ENCODE measurements around the gene ACBD4.
"Not testable (repeated sequence)": the region's sequence is repeated elsewhere in the genome, so short reads cannot be mapped to it uniquely, and the experiment has no call there.

ACBD4 gene

DNA sequence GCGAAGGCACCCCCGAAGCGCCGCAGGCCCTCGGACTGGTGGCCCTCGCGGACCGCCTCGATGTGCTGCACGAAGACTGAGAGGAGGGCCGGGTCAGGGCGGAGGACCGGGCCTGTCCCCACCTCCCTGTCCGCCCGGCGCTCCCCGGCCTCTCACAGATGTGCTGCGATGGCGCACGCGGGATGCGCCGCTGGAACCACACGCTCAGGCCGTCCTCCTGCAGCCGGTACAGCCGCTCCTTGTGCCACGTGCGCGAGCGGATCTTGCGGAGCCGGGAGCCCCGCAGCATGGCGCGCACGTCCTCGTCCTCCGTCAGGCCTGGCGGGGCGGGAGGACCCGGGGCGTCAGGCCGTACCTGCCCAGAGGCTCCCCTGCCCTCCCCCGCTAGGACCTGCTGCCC, 14.4 kb upstream of the ACBD4 start:
- H3K9me2 ChIP-seq (replicated peaks; ENCODE audit: low read depth, low read length) = no peaks in the 10 kb centered on the region

DNA sequence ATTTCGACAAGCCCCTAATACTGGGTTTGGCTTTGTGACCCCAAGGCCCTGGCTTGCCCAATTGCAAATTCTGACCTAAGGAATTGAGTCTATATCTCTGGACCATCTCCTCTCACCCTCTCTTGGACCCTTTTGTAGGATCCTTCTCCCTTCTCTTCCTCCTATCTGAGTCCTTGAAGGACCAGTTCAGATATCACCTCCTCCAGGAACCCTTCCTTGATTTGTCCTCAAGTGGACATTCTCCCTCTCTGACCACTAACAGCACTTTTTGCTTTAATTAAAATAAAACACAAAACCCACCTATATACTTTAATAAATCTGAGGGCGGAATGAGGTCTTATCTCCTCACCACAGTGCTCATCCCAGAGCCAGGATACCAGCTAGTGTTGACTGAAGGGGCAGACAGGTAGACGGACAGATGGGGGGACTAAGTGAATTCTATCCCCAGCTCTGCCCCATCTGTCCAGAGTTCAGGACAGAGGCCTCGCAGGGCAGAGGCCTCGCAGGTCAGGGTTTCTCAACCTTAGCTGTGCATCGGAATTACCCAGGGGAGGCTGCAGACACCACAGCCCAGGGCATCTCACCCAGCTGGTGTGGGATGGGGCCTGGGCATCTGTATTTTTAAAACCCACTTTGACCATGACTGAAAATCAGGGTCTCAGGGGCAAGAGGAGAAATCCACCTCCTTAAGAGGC, 12.3 kb upstream of the ACBD4 start:
- TF ChIP-seq, protein P1, sequence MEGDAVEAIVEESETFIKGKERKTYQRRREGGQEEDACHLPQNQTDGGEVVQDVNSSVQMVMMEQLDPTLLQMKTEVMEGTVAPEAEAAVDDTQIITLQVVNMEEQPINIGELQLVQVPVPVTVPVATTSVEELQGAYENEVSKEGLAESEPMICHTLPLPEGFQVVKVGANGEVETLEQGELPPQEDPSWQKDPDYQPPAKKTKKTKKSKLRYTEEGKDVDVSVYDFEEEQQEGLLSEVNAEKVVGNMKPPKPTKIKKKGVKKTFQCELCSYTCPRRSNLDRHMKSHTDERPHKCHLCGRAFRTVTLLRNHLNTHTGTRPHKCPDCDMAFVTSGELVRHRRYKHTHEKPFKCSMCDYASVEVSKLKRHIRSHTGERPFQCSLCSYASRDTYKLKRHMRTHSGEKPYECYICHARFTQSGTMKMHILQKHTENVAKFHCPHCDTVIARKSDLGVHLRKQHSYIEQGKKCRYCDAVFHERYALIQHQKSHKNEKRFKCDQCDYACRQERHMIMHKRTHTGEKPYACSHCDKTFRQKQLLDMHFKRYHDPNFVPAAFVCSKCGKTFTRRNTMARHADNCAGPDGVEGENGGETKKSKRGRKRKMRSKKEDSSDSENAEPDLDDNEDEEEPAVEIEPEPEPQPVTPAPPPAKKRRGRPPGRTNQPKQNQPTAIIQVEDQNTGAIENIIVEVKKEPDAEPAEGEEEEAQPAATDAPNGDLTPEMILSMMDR (conservative IDR thresholded peaks at IDR 0.05; ENCODE audit: low read length) = no peak
- TF ChIP-seq EZH2phosphoT487 (IDR thresholded peaks at IDR 0.05; ENCODE audit: borderline replicate concordance) = no peak
- Histone ChIP-seq H3K27me3 (ENCODE audit: insufficient read depth, low read length, poor library complexity, severe bottlenecking) (no peaks in the 10 kb centered on the region), H3K9me3 (ENCODE audit: insufficient read depth, low read depth, low read length) (no peaks in the 10 kb centered on the region), H4K20me1 (ENCODE audit: insufficient read depth, low read length, poor library complexity, severe bottlenecking) (no peaks in the 10 kb centered on the region), H3K4me3 (ENCODE audit: low read length, poor library complexity, severe bottlenecking) (peak overlapping the region; percentile 47), H3K9ac (ENCODE audit: low read depth, low read length, poor library complexity, severe bottlenecking) (peak overlapping the region; percentile 50), H3K4me1 (ENCODE audit: insufficient read depth, low read length, poor library complexity, severe bottlenecking) (peaks cover 18% of the 10 kb centered on the region), H3K79me2 (ENCODE audit: insufficient read depth, low read length) (no peaks in the 10 kb centered on the region), H3F3A (ENCODE audit: low read depth) (no peaks in the 10 kb centered on the region), H3K9me2 (replicated peaks; ENCODE audit: low read depth, low read length) (no peaks in the 10 kb centered on the region), H3K4me2 (ENCODE audit: low read depth, low read length, poor library complexity, severe bottlenecking) (peak overlapping the region; percentile 73), H3K36me3 (ENCODE audit: insufficient read depth, low read length) (no peaks in the 10 kb centered on the region), H2AFZ (ENCODE audit: low read length) (no peak overlapping the region)

More for the DNA sequence above, 14.4 kb upstream of the ACBD4 start:
- TF ChIP-seq, protein P1 (conservative IDR thresholded peaks at IDR 0.05; ENCODE audit: low read length) = no peak
- no peak for TF ChIP-seq EZH2phosphoT487 (IDR thresholded peaks at IDR 0.05; ENCODE audit: borderline replicate concordance)
- Histone ChIP-seq H3K4me2 (ENCODE audit: low read depth, low read length, poor library complexity, severe bottlenecking) (no peak overlapping the region), H3K9ac (ENCODE audit: low read depth, low read length, poor library complexity, severe bottlenecking) (no peak overlapping the region), H3K4me3 (ENCODE audit: low read length, poor library complexity, severe bottlenecking) (no peak overlapping the region), H3K79me2 (ENCODE audit: insufficient read depth, low read length) (no peaks in the 10 kb centered on the region), H3K36me3 (ENCODE audit: insufficient read depth, low read length) (no peaks in the 10 kb centered on the region), H2AFZ (ENCODE audit: low read length) (no peak overlapping the region), H3K4me1 (ENCODE audit: insufficient read depth, low read length, poor library complexity, severe bottlenecking) (peaks cover 18% of the 10 kb centered on the region), H4K20me1 (ENCODE audit: insufficient read depth, low read length, poor library complexity, severe bottlenecking) (no peaks in the 10 kb centered on the region), H3K27me3 (ENCODE audit: insufficient read depth, low read length, poor library complexity, severe bottlenecking) (no peaks in the 10 kb centered on the region), H3K9me3 (ENCODE audit: insufficient read depth, low read depth, low read length) (no peaks in the 10 kb centered on the region), H3F3A (ENCODE audit: low read depth) (no peaks in the 10 kb centered on the region)

DNA sequence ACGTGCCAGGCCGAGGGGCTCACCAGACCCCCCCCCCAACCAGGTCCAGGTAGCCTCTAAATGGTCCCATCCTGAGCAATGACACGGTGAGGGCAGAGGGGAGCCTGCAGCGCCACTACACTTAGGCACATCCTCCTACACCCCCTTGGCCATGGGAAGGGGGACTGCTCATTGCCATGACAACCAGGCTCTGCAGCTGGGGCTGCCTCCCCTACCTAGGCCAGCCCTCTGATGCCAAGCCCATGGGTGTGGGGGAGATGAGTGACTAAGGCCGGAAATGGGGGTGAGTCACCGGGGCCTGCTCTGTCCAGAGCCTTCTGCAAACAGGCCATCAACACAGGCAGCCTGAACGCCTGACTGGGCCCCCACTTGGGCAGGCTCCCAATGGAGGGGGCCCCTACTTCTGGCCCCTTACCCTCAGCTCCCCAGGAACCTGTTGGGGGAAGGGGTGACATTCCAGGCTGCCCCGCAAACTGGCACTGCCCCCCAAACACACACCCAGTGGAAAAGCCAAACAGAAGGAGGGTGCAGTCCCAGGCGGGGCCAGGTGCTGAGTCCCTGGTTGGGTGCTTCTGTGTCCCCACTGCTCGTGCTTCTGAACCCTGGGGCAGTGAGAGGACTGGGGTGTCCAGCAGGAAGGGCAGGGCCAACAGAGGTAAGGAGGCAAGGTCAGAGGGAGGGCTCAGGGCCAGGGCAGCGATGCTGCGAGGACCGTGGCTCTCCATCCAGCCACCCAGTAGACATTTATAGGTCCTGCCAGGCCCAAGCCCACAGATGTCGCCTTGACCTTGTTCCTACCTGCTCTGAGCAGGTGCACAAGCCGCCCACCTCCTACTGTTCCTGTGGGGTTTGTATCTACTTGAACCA, 11.3 kb upstream of the ACBD4 start:
- Histone ChIP-seq H4K20me1 (ENCODE audit: insufficient read depth, low read length, poor library complexity, severe bottlenecking) (no peaks in the 10 kb centered on the region), H3K9me2 (replicated peaks; ENCODE audit: low read depth, low read length) (no peaks in the 10 kb centered on the region), H2AFZ (ENCODE audit: low read length) (peak overlapping the region; percentile 54), H3K9ac (ENCODE audit: low read depth, low read length, poor library complexity, severe bottlenecking) (peak overlapping the region; percentile 65), H3K4me2 (ENCODE audit: low read depth, low read length, poor library complexity, severe bottlenecking) (peak overlapping the region; percentile 73), H3K4me1 (ENCODE audit: insufficient read depth, low read length, poor library complexity, severe bottlenecking) (peaks cover 18% of the 10 kb centered on the region), H3K9me3 (ENCODE audit: insufficient read depth, low read depth, low read length) (no peaks in the 10 kb centered on the region), H3K79me2 (ENCODE audit: insufficient read depth, low read length) (no peaks in the 10 kb centered on the region), H3K27me3 (ENCODE audit: insufficient read depth, low read length, poor library complexity, severe bottlenecking) (no peaks in the 10 kb centered on the region), H3F3A (ENCODE audit: low read depth) (no peaks in the 10 kb centered on the region), H3K4me3 (ENCODE audit: low read length, poor library complexity, severe bottlenecking) (peak overlapping the region; percentile 47), H3K36me3 (ENCODE audit: insufficient read depth, low read length) (no peaks in the 10 kb centered on the region)
- TF ChIP-seq EZH2phosphoT487 (IDR thresholded peaks at IDR 0.05; ENCODE audit: borderline replicate concordance) = no peak
- TF ChIP-seq, protein P1 (conservative IDR thresholded peaks at IDR 0.05; ENCODE audit: low read length) = no peak

DNA sequence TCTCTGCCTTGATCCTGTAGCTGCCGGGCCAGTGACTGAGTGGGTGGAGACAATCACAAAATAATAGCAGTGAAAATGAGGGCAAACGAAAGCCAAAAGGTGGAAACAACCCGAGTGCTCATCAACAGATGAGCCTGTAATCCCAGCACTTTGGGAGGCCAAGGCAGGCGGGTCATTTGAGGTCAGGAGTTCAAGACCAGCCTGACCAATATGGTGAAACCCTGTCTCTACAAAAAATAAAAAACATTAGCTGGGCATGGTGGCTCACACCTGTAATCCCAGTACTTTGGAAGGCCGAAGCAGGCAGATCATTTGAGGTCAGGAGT, 10.7 kb upstream of the ACBD4 start:
- Histone ChIP-seq H2AFZ (ENCODE audit: low read length) (peak overlapping the region; percentile 54), H3K4me2 (ENCODE audit: low read depth, low read length, poor library complexity, severe bottlenecking) (peak overlapping the region; percentile 73), H3K4me1 (ENCODE audit: insufficient read depth, low read length, poor library complexity, severe bottlenecking) (peaks cover 18% of the 10 kb centered on the region), H3K4me3 (ENCODE audit: low read length, poor library complexity, severe bottlenecking) (peak overlapping the region; percentile 47), H3K9ac (ENCODE audit: low read depth, low read length, poor library complexity, severe bottlenecking) (peak overlapping the region; percentile 65)
- not testable (repeated sequence) for H4K20me1 ChIP-seq (ENCODE audit: insufficient read depth, low read length, poor library complexity, severe bottlenecking); H3F3A ChIP-seq (ENCODE audit: low read depth); H3K9me3 ChIP-seq (ENCODE audit: insufficient read depth, low read depth, low read length); H3K36me3 ChIP-seq (ENCODE audit: insufficient read depth, low read length); H3K27me3 ChIP-seq (ENCODE audit: insufficient read depth, low read length, poor library complexity, severe bottlenecking); H3K9me2 ChIP-seq (replicated peaks; ENCODE audit: low read depth, low read length); H3K79me2 ChIP-seq (ENCODE audit: insufficient read depth, low read length)

Measured in Loucy (cell line).